Temporal lobe (tissue), 1 donor: Measurements from ENCODE around the gene SLC37A2. TPM values are rescaled to one million over a fixed set of nuclear protein-coding genes. Genes with fewer than 3 reads are reported as not detected.

Source experiments
- total RNA-seq: library from RNA; depleted of rRNA; stranded (reverse); fragments of >200 nt; gene quantifications from one replicate; pipeline ENCODE4 v1.2.3, GENCODE V29; 2014

Gene SLC37A2
- total RNA-seq, 1 donor from 2014 or later, result 1.2 TPM

Other genes starting within 250 kb of the SLC37A2 start
- gene ROBO3, start 197.9 kb upstream of the SLC37A2 start, total RNA-seq, result 4.7 TPM
- 3.9 TPM for gene ROBO4, start 165.4 kb upstream of the SLC37A2 start, total RNA-seq
- not detected for gene HEPN1, start 144.1 kb upstream of the SLC37A2 start, total RNA-seq
- gene HEPACAM, start 127.3 kb upstream of the SLC37A2 start, total RNA-seq, result 14.5 TPM
- gene CCDC15, start 109.1 kb upstream of the SLC37A2 start, total RNA-seq, result 2.7 TPM
- gene TMEM218, start 48.3 kb downstream of the SLC37A2 start, total RNA-seq, result 19.9 TPM
- 5.4 TPM for gene PKNOX2, start 101.4 kb downstream of the SLC37A2 start, total RNA-seq